ENCODE data around the gene EFNB1. TPM values are rescaled to one million over a fixed set of nuclear protein-coding genes. Genes with fewer than 3 reads are reported as not detected.

EFNB1 gene
- total and polyA plus RNA-seq, 2 of the 4 experiments (the other 2 are of a cell fraction), result 17.9 to 26.8 TPM

DNA sequence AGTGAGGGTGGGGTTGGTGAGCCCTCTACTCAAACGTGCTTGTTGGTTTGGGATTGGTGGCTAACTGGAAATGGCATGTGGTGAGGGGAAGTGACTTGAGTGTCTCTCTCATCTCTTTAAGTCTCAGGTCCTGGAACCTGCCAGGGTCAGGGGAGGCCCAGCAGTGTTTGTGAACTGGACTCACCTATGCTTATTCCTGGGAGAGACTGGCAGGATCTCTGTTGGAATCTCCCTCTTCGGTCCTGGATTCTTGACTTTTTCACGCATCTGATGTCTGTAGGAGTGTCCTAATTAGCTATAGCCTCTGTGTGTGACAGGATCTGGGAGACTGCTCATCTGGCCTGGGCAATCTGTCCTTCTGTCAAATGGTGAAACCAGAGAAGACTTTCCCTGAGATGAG lies 7.2 kb upstream of the EFNB1 start:
- Histone ChIP-seq H2BK20ac (ENCODE audit: low read depth, low read length) (no peak overlapping the region), H4K5ac (ENCODE audit: low read depth, low read length) (no peak overlapping the region), H4K8ac (ENCODE audit: low read depth in 2 of 2, low read length in 2 of 2) (no peak overlapping the region), H3K27ac (ENCODE audit: insufficient read depth, low read length) (no peak overlapping the region), H3K4me3 (ENCODE audit: insufficient read depth, low read depth, low read length) (no peak overlapping the region), H4K20me1 (ENCODE audit: insufficient read depth, low read length) (no peaks in the 10 kb centered on the region), H2AK9ac (replicated peaks; ENCODE audit: low read depth, low read length, poor library complexity) (no peak overlapping the region), H3K9me1 (ENCODE audit: insufficient read depth, low read length) (no peaks in the 10 kb centered on the region), H3K14ac (replicated peaks; ENCODE audit: low read depth, low read length) (no peak overlapping the region), H2BK5ac (ENCODE audit: low read depth, low read length, poor library complexity, severe bottlenecking) (no peak overlapping the region), H3K4ac (ENCODE audit: low read depth, low read length) (no peak overlapping the region), H3K4me1 (ENCODE audit: control insufficient read depth, insufficient read depth, low read length) (no peaks in the 10 kb centered on the region), H2BK120ac (ENCODE audit: low read depth, low read length) (no peak overlapping the region), H3K18ac (ENCODE audit: low read depth, low read length) (no peak overlapping the region), H3K9me3 (ENCODE audit: control insufficient read depth, insufficient read depth, low read length) (no peaks in the 10 kb centered on the region), H2AK5ac (ENCODE audit: low read depth, low read length) (no peak overlapping the region), H4K91ac (ENCODE audit: insufficient read depth, low read depth, low read length) (no peak overlapping the region), H2BK15ac (ENCODE audit: low read depth, low read length) (no peak overlapping the region), H2AFZ (replicated peaks; ENCODE audit: low read length, poor library complexity) (peak overlapping the region; percentile 39), H3K23ac (ENCODE audit: low read depth, low read length) (no peak overlapping the region), H3K9ac (ENCODE audit: low read depth, low read length) (no peak overlapping the region), H3K4me2 (ENCODE audit: low read depth, low read length) (no peak overlapping the region), H3K56ac (ENCODE audit: extremely low read depth, insufficient read depth, low read length) (no peak overlapping the region), H3K79me1 (ENCODE audit: low read depth in 1 of 2, low read length in 2 of 2) (no peaks in the 10 kb centered on the region), H3K36me3 (ENCODE audit: control insufficient read depth, insufficient read depth, low read length) (no peaks in the 10 kb centered on the region), H3K27me3 (ENCODE audit: control insufficient read depth, insufficient read depth, low read length) (peaks cover 35% of the 10 kb centered on the region)
- no CpG with 5 or more reads among the region's 3 CpGs for WGBS, 2 experiments (ENCODE audit: extremely low coverage in 2 of 2, insufficient read length in 1 of 2)
- POLR2A ChIA-PET (ENCODE audit: unreplicated experiment), result no interaction called here
- TF ChIP-seq RAD21 (IDR thresholded peaks at IDR 0.05; ENCODE audit: low read length), result no peak
- no peak for TF ChIP-seq CHD1 (IDR thresholded peaks at IDR 0.05; ENCODE audit: low read depth, low read length)
- TF ChIP-seq POLR2A (IDR thresholded peaks at IDR 0.05; ENCODE audit: low read depth, low read length), result no peak
- TF ChIP-seq MAZ (IDR thresholded peaks at IDR 0.05; ENCODE audit: borderline replicate concordance, low read depth, low read length), result no peak
- TF ChIP-seq FOS (IDR thresholded peaks at IDR 0.05; ENCODE audit: low read depth, low read length), result no peak
- TF ChIP-seq, protein P1, sequence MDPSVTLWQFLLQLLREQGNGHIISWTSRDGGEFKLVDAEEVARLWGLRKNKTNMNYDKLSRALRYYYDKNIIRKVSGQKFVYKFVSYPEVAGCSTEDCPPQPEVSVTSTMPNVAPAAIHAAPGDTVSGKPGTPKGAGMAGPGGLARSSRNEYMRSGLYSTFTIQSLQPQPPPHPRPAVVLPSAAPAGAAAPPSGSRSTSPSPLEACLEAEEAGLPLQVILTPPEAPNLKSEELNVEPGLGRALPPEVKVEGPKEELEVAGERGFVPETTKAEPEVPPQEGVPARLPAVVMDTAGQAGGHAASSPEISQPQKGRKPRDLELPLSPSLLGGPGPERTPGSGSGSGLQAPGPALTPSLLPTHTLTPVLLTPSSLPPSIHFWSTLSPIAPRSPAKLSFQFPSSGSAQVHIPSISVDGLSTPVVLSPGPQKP (IDR thresholded peaks at IDR 0.05; ENCODE audit: borderline replicate concordance, low read depth, low read length), result no peak
- TF ChIP-seq CEBPB (IDR thresholded peaks at IDR 0.05; ENCODE audit: low read depth, low read length), result no peak
- no peak for TF ChIP-seq MAFK (IDR thresholded peaks at IDR 0.05; ENCODE audit: low read depth, low read length)
- TF ChIP-seq BHLHE40 (IDR thresholded peaks at IDR 0.05; ENCODE audit: low read depth, low read length), result no peak
- no peak for TF ChIP-seq RCOR1 (IDR thresholded peaks at IDR 0.05; ENCODE audit: insufficient replicate concordance, low read length)
- TF ChIP-seq, protein P2, sequence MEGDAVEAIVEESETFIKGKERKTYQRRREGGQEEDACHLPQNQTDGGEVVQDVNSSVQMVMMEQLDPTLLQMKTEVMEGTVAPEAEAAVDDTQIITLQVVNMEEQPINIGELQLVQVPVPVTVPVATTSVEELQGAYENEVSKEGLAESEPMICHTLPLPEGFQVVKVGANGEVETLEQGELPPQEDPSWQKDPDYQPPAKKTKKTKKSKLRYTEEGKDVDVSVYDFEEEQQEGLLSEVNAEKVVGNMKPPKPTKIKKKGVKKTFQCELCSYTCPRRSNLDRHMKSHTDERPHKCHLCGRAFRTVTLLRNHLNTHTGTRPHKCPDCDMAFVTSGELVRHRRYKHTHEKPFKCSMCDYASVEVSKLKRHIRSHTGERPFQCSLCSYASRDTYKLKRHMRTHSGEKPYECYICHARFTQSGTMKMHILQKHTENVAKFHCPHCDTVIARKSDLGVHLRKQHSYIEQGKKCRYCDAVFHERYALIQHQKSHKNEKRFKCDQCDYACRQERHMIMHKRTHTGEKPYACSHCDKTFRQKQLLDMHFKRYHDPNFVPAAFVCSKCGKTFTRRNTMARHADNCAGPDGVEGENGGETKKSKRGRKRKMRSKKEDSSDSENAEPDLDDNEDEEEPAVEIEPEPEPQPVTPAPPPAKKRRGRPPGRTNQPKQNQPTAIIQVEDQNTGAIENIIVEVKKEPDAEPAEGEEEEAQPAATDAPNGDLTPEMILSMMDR (conservative IDR thresholded peaks at IDR 0.05; ENCODE audit: low read depth, low read length), result no peak
- no peak for TF ChIP-seq SMC3 (IDR thresholded peaks at IDR 0.05; ENCODE audit: low read depth, low read length)
- TF ChIP-seq RFX5 (IDR thresholded peaks at IDR 0.05; ENCODE audit: low read depth, low read length), result no peak
- no TSS peak for BruUV-seq (replicated peaks)
- CTCF ChIA-PET, result no interaction called here
- ATAC-seq (ENCODE audit: low read depth) (no peak), DNase-seq (no peak)
- dilution Hi-C loops (cut with HindIII; ENCODE audit: low sequenced_read_pairs, unreplicated experiment), result no loop called here
- in situ Hi-C loops (cut with MboI; ENCODE audit: low sequenced_read_pairs), result loop anchor here (5.0 to 10.0 kb wide), 2 partner anchors 461 to 563 kb away; no protein-coding TSS in a partner anchor
- intact Hi-C loops (cut with micrococcal nuclease), result loop anchor here (1.0 to 5.0 kb wide), 4 partner anchors 465 to 1276 kb away; partner anchors contain the start of gene EDA
